Tibial nerve (tissue), 4 donors: Measurements from ENCODE around the gene CENPM.

Experiments used
- CTCF ChIP-seq, 5 experiments: fragments of 200-600 bp in 3 of 5; fragments of 450-650 bp in 2 of 5; sonication (generic) in 3 of 5; IDR thresholded peaks; one replicate each; pipeline ENCODE4 v1.5.1; 2016 to 2019; ENCODE audit warnings: antibody characterized with exemption in 5 of 5, mild to moderate bottlenecking in 3 of 5, moderate library complexity in 2 of 5
- EP300 ChIP-seq, 2 donors: sonication (generic); formaldehyde crosslinking; IDR thresholded peaks; one replicate each; pipeline ENCODE4 v1.6.1; 2017; ENCODE audit warnings: antibody characterized with exemption in 2 of 2, mild to moderate bottlenecking in 1 of 2

GRCh38 chr22:41966225-41966606 lies 19.3 kb upstream of the CENPM start:
- TF ChIP-seq CTCF (IDR thresholded peaks at IDR 0.05) (no peak), EP300 (IDR thresholded peaks at IDR 0.05) (no peak)
